AG08396 (cell line): ENCODE data around the gene PSMA5.

Experiments used
- DNase-seq: peaks from one replicate; pipeline ENCODE4 v3.0.0; 2012; ENCODE audit warnings: low spot score, mixed read lengths

Gene PSMA5

GRCh38 chr1:109367626-109368025 lies 58.6 kb downstream of the PSMA5 start:
- DNase-seq: no peak

- DNase-seq: no peak
These were observed 60.5 kb downstream of the PSMA5 start for GRCh38 chr1:109365642-109366204.

GRCh38 chr1:109361649-109362048 lies 64.6 kb downstream of the PSMA5 start:
- DNase-seq: no peak

- no peak for DNase-seq
These were observed 65.2 kb downstream of the PSMA5 start for GRCh38 chr1:109361069-109361468.

- no peak for DNase-seq
These were observed 68.6 kb downstream of the PSMA5 start for GRCh38 chr1:109357616-109358015.

GRCh38 chr1:109356915-109357314 lies 69.3 kb downstream of the PSMA5 start:
- DNase-seq: no peak

GRCh38 chr1:109356505-109356904 lies 69.7 kb downstream of the PSMA5 start:
- no peak for DNase-seq

- no peak for DNase-seq
These were observed 71.3 kb downstream of the PSMA5 start for GRCh38 chr1:109354929-109355328.

GRCh38 chr1:109351457-109351856 lies 74.8 kb downstream of the PSMA5 start:
- no peak for DNase-seq

- DNase-seq: no peak
These were observed 75.6 kb downstream of the PSMA5 start for GRCh38 chr1:109350655-109351054.

GRCh38 chr1:109350182-109350581 lies 76.1 kb downstream of the PSMA5 start:
- DNase-seq: no peak
